Stimulated activated naive CD8-positive, alpha-beta T cell treated with anti-CD3 and anti-CD28 coated beads, Interleukin-15, Interleukin-2, amounts not matched to agents 100 ng/mL and 50 ng/mL, for 24 hours (primary cell): ENCODE data around the gene KIRREL2.

ENCODE experiments used
- H3K27ac Mint-ChIP-seq: one replicate; pipeline ENCODE4 v1.8.0; 2021; ENCODE audit warnings: mild to moderate bottlenecking, mixed read lengths
- H3K27me3 Mint-ChIP-seq: one replicate; pipeline ENCODE4 v1.8.0; 2021; ENCODE audit warnings: mixed read lengths
- H3K36me3 Mint-ChIP-seq: one replicate; pipeline ENCODE4 v1.8.0; 2021; ENCODE audit warnings: low read depth, mixed read lengths
- H3K4me1 Mint-ChIP-seq: one replicate; pipeline ENCODE4 v1.8.0; 2021; ENCODE audit warnings: low read depth, mixed read lengths
- H3K4me3 Mint-ChIP-seq: one replicate; pipeline ENCODE4 v1.8.0; 2021; ENCODE audit warnings: mild to moderate bottlenecking, mixed read lengths
- H3K9me3 Mint-ChIP-seq: one replicate; pipeline ENCODE4 v1.8.0; 2021; ENCODE audit warnings: mixed read lengths

Gene KIRREL2

GRCh38 chr19:35856546-35857149 lies at the start of gene KIRREL2:
Gene KIRREL2, plus strand, starts transcription at chr19:35856911. Its CDS starts 209 bp downstream, at chr19:35857120.
- Mint-ChIP-seq H3K9me3 (no peaks in the 10 kb centered on the region), H3K27me3 (peaks cover 60% of the 10 kb centered on the region), H3K4me1 (peaks cover 17% of the 10 kb centered on the region), H3K4me3 (peak within 1 kb of the TSS; percentile 75), H3K27ac (no peak within 1 kb of the TSS), H3K36me3 (no peaks in the 10 kb centered on the region)

- Mint-ChIP-seq H3K9me3 (no peaks in the 10 kb centered on the region), H3K4me1 (peaks cover 8% of the 10 kb centered on the region), H3K4me3 (no peak overlapping the region), H3K36me3 (no peaks in the 10 kb centered on the region), H3K27me3 (peaks cover 8% of the 10 kb centered on the region), H3K27ac (no peak overlapping the region)
Measured at GRCh38 chr19:35807633-35808032, 49.1 kb upstream of the KIRREL2 start.

DNA sequence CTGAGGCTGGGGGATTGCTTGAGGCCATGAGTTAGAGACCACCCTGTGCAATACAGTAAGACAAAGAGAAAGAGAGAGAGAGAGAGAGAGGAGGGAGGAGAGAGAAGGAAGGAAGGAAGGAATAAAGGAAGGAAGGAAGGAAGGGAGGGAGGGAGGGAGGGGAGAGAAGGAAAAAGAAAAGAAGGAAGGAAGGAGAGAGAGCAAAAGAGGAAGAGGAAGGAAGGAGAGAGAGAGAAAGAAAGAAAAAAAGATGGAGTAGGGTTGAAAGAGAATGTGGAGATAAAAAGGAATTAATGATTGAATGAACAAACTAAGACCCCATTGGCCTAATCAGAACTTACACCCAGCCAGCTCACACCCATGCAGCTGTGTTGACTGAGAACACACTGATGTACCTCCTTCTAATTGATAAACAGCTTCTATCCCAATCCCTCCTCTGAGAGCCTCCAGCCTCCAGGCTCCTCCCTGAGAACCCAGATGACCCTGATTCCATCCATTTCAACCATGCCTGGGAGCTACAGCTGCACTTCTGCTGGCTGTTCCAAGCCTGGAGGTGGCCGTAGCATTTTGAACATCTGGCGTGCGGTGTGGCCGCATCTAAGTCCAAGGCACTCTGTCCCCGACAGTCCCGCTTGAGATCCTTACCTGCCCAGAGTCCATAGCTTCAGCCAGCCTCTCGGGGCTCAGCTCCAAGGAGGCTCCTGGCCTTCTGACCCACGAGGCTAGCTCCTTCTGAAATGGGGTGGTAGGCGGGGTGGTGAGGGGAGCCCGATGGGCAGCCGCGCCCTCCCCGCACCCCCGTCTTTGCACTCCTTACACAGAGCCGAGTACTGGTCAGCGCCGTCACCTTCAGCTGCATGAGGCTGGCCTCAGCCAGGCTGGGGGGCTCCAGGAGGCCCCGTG lies 45.1 kb upstream of the KIRREL2 start:
- H3K4me3 Mint-ChIP-seq: no peak overlapping the region
- H3K36me3 Mint-ChIP-seq: no peaks in the 10 kb centered on the region
- H3K9me3 Mint-ChIP-seq: no peaks in the 10 kb centered on the region
- no peak overlapping the region for H3K27ac Mint-ChIP-seq
- H3K27me3 Mint-ChIP-seq: peaks cover 19% of the 10 kb centered on the region
- H3K4me1 Mint-ChIP-seq: no peaks in the 10 kb centered on the region

GRCh38 chr19:35812220-35813042 lies 44.3 kb upstream of the KIRREL2 start, which contains the start of gene PRODH2:
Gene PRODH2, minus strand, starts transcription at chr19:35812845. Its CDS starts 40 bp downstream, at chr19:35812805.
- Mint-ChIP-seq H3K36me3 (no peaks in the 10 kb centered on the region), H3K9me3 (no peaks in the 10 kb centered on the region), H3K4me3 (no peak within 1 kb of the TSS), H3K27me3 (peaks cover 21% of the 10 kb centered on the region), H3K27ac (no peak within 1 kb of the TSS), H3K4me1 (no peaks in the 10 kb centered on the region)

DNA sequence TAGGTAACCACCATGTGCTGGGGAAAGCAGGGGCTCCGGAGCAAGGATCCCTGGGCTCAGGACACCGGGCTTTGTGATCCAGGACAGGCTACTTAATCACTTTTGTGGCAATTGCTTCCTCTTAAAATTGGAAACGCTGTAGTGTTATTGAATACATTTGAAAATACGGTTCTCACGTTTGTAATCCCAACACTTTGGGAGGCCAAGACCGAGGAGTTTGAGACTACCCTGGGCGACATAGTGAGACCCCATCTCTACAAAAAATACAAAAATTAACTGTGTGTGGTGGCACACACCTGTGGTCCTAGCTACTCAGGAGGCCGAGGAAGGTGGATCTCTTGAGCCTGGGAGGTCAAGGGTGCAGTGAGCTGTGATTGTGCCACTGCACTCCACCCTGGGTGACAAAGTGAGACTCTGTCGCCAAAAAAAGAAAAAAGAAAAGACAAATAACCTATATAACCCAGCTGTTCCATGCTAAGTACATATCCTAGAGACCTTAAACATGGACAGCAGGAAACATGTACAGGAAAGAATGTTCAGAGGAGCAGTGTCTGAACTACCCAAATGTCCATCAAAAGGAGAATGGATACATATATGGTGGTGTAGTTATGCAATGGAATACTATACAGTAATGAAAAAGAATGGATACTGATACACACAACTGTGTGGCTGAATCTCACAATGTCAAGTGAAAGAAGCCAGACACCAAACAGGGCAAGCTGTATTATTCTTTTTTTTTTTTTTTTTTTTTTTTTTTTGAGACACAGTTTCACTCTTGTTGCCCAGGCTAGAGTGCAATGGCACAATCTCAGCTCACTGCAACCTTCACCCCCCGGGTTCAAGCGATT lies 43.4 kb upstream of the KIRREL2 start:
- H3K4me1 Mint-ChIP-seq: no peaks in the 10 kb centered on the region
- H3K4me3 Mint-ChIP-seq: no peak overlapping the region
- H3K27me3 Mint-ChIP-seq: peaks cover 22% of the 10 kb centered on the region
- H3K27ac Mint-ChIP-seq: no peak overlapping the region
- no peaks in the 10 kb centered on the region for H3K36me3 Mint-ChIP-seq
- H3K9me3 Mint-ChIP-seq: no peaks in the 10 kb centered on the region

DNA sequence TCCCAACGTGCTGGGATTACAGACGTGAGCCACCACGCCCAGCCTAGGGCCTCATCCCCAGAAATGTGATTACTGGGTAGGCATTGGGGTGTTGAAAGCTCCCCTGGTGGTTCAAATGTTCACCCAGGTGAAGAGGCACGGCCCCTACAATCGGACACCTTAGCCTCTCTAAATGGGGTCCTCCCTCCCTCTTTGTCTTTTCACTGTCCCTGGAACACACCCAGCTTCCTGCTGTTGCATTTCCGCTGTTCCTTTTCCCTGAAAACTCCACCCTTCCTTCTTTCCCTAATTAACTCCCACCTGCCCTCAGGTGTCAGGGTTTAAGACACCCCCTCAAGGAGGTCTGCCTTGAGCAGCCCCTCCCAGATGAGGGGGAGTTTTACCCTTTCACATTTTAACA lies 40.4 kb upstream of the KIRREL2 start:
- H3K27ac Mint-ChIP-seq: no peak overlapping the region

GRCh38 chr19:35816846-35817245 lies 39.9 kb upstream of the KIRREL2 start:
- H3K27ac Mint-ChIP-seq: no peak overlapping the region
- H3K9me3 Mint-ChIP-seq: no peaks in the 10 kb centered on the region
- no peaks in the 10 kb centered on the region for H3K36me3 Mint-ChIP-seq
- H3K4me1 Mint-ChIP-seq: no peaks in the 10 kb centered on the region
- peaks cover 18% of the 10 kb centered on the region for H3K27me3 Mint-ChIP-seq
- H3K4me3 Mint-ChIP-seq: no peak overlapping the region

More for the DNA sequence above, 40.4 kb upstream of the KIRREL2 start:
- Mint-ChIP-seq H3K4me1 (no peaks in the 10 kb centered on the region), H3K4me3 (no peak overlapping the region), H3K27me3 (peaks cover 18% of the 10 kb centered on the region), H3K9me3 (no peaks in the 10 kb centered on the region), H3K36me3 (no peaks in the 10 kb centered on the region)

DNA sequence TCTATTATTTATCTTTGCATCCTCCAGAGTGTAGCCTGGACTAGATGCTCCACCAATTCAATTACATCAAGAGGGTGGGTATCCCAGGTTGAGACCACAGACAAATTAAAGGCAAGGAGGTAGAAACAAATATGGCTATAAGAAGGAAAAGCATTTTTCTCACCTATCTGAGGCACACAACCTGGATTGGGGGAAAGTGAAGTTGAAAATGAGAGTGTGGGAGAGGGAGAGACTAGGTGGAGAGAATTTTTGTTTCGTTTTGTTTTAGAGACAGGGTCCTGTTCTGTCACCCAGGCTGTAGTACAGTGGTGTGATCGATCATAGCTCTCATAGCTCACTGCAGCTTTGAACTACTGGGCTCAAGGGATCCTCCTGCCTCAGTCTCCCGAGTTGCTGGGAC lies 38.3 kb upstream of the KIRREL2 start:
- Mint-ChIP-seq H3K27ac (no peak overlapping the region), H3K36me3 (no peaks in the 10 kb centered on the region), H3K9me3 (no peaks in the 10 kb centered on the region), H3K4me1 (no peaks in the 10 kb centered on the region), H3K27me3 (peaks cover 19% of the 10 kb centered on the region), H3K4me3 (no peak overlapping the region)

DNA sequence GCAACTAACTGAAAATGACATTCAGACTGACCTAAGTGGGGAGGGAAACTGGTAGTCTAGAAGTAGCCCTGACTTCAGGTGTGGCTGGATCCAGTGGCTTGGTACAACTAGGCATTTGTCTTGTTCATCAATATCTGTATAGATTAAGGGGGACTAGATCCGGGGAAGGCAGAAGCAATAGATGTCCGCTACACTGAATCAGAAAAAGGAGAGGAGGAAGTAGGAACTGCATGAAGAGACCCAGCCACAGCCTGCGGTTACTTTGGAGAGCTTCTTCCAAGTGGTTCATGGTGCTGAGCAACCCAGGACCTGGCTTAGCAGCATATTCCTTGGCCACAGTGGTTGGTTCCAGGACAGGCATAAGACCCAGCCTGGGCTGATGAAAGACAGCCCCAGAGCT lies 34.1 kb upstream of the KIRREL2 start:
- Mint-ChIP-seq H3K27me3 (peaks cover 24% of the 10 kb centered on the region), H3K36me3 (no peaks in the 10 kb centered on the region), H3K4me1 (no peaks in the 10 kb centered on the region), H3K9me3 (no peaks in the 10 kb centered on the region), H3K27ac (no peak overlapping the region), H3K4me3 (no peak overlapping the region)

GRCh38 chr19:35824150-35824549 lies 32.6 kb upstream of the KIRREL2 start:
- no peak overlapping the region for H3K4me3 Mint-ChIP-seq
- H3K27ac Mint-ChIP-seq: no peak overlapping the region
- no peaks in the 10 kb centered on the region for H3K9me3 Mint-ChIP-seq
- H3K36me3 Mint-ChIP-seq: no peaks in the 10 kb centered on the region
- H3K27me3 Mint-ChIP-seq: peaks cover 27% of the 10 kb centered on the region
- H3K4me1 Mint-ChIP-seq: no peaks in the 10 kb centered on the region

DNA sequence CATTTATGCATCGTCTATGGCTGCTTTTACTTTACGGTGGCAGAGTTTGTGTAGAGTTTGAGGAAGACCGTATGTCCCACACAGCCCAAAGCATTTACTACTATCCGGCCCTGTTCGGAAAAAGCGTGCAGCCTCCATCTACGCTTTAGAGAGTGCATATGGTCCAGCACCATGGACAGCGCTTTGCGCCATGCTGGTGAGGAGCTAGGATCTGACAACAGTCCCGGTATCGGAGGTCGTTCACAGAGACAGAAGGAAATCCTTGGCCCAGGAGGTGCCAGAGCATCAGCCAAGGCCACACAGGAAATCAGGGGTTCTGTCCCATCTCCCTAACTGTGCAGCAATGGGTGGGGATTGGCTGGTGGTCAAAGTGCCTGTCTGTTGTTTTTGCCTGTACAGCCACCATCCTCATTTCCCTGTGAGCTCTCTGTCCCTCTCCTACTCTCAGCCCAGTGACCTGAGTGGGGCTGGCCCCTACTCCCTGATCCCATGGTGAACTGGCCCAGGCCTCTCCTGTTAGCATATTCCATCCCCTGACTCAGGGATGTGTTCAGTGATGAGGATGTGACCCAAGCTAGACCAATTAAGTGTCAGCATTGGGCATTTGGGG lies 27.9 kb upstream of the KIRREL2 start:
- H3K27ac Mint-ChIP-seq: no peak overlapping the region
- no peak overlapping the region for H3K4me3 Mint-ChIP-seq
- H3K27me3 Mint-ChIP-seq: peaks cover 32% of the 10 kb centered on the region
- H3K4me1 Mint-ChIP-seq: no peaks in the 10 kb centered on the region
- no peaks in the 10 kb centered on the region for H3K9me3 Mint-ChIP-seq
- H3K36me3 Mint-ChIP-seq: no peaks in the 10 kb centered on the region

GRCh38 chr19:35830986-35831385 lies 25.7 kb upstream of the KIRREL2 start:
- H3K27ac Mint-ChIP-seq: no peak overlapping the region

DNA sequence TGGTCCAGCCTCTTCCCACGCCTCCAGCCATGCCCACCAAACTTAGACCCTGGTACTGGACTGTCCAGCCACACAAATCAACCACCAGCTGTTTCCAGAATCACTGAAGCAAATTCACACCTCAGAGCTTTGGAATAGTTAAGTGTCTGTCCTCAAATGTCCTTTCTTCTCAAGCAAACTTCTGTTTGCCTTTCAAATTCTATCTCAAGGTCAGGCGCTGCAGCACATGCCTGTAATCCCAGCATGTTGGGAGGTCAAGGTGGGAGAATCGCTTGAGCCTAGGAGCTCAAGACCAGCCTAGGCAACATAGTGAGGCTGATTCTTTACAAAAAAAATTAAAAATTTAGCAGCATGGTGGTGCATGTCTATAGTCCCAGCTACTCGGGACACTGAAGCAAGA lies 24.7 kb upstream of the KIRREL2 start:
- peaks cover 36% of the 10 kb centered on the region for H3K27me3 Mint-ChIP-seq
- H3K4me3 Mint-ChIP-seq: no peak overlapping the region
- H3K36me3 Mint-ChIP-seq: no peaks in the 10 kb centered on the region
- no peak overlapping the region for H3K27ac Mint-ChIP-seq
- H3K4me1 Mint-ChIP-seq: no peaks in the 10 kb centered on the region
- H3K9me3 Mint-ChIP-seq: no peaks in the 10 kb centered on the region

More at GRCh38 chr19:35830986-35831385, 25.7 kb upstream of the KIRREL2 start:
- Mint-ChIP-seq H3K27me3 (peaks cover 34% of the 10 kb centered on the region), H3K36me3 (no peaks in the 10 kb centered on the region), H3K9me3 (no peaks in the 10 kb centered on the region), H3K4me1 (no peaks in the 10 kb centered on the region), H3K4me3 (no peak overlapping the region)

GRCh38 chr19:35833972-35834371 lies 22.7 kb upstream of the KIRREL2 start:
- Mint-ChIP-seq H3K27me3 (peaks cover 31% of the 10 kb centered on the region), H3K27ac (no peak overlapping the region), H3K9me3 (no peaks in the 10 kb centered on the region), H3K4me3 (no peak overlapping the region), H3K36me3 (no peaks in the 10 kb centered on the region), H3K4me1 (no peaks in the 10 kb centered on the region)
